ENCODE measurements around the gene BBS9.

DNA sequence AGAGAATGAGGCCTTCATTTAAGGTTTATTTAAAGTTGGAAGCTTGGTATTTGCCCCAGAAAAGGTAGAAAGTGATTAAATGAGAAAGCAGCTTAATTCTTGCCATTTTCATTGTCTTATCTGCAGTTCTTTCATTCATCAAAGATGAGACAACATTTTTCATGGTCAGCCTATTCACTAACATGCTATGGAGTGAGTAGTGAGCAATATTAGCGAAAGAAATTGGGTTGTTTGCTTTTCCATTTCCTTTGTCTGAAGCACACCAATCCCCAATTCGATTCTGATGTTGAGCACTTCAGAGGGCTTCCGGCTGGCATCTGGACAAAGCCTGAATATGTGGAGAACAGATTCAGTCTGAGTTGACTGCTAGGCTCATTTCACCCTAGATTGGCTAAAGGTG is 317.2 kb downstream of the BBS9 start:
- TF ChIP-seq, protein P1, sequence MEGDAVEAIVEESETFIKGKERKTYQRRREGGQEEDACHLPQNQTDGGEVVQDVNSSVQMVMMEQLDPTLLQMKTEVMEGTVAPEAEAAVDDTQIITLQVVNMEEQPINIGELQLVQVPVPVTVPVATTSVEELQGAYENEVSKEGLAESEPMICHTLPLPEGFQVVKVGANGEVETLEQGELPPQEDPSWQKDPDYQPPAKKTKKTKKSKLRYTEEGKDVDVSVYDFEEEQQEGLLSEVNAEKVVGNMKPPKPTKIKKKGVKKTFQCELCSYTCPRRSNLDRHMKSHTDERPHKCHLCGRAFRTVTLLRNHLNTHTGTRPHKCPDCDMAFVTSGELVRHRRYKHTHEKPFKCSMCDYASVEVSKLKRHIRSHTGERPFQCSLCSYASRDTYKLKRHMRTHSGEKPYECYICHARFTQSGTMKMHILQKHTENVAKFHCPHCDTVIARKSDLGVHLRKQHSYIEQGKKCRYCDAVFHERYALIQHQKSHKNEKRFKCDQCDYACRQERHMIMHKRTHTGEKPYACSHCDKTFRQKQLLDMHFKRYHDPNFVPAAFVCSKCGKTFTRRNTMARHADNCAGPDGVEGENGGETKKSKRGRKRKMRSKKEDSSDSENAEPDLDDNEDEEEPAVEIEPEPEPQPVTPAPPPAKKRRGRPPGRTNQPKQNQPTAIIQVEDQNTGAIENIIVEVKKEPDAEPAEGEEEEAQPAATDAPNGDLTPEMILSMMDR (conservative IDR thresholded peaks at IDR 0.05; ENCODE audit: low read depth, low read length), result no peak
- TF ChIP-seq CEBPB (IDR thresholded peaks at IDR 0.05; ENCODE audit: low read depth, low read length) (no peak), POLR2A (IDR thresholded peaks at IDR 0.05; ENCODE audit: low read depth, low read length) (no peak), SMC3 (IDR thresholded peaks at IDR 0.05; ENCODE audit: low read depth, low read length) (no peak), MXI1 (IDR thresholded peaks at IDR 0.05; ENCODE audit: borderline replicate concordance, low read depth, low read length) (no peak), RFX5 (IDR thresholded peaks at IDR 0.05; ENCODE audit: low read depth, low read length) (no peak), RCOR1 (IDR thresholded peaks at IDR 0.05; ENCODE audit: insufficient replicate concordance, low read length) (no peak), RAD21 (IDR thresholded peaks at IDR 0.05; ENCODE audit: low read length) (no peak), MAZ (IDR thresholded peaks at IDR 0.05; ENCODE audit: borderline replicate concordance, low read depth, low read length) (no peak), NFE2L2 (IDR thresholded peaks at IDR 0.05; ENCODE audit: low read depth, low read length) (no peak), BHLHE40 (IDR thresholded peaks at IDR 0.05; ENCODE audit: low read depth, low read length) (no peak)
- TF ChIP-seq, protein P2, sequence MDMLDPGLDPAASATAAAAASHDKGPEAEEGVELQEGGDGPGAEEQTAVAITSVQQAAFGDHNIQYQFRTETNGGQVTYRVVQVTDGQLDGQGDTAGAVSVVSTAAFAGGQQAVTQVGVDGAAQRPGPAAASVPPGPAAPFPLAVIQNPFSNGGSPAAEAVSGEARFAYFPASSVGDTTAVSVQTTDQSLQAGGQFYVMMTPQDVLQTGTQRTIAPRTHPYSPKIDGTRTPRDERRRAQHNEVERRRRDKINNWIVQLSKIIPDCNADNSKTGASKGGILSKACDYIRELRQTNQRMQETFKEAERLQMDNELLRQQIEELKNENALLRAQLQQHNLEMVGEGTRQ (IDR thresholded peaks at IDR 0.05; ENCODE audit: low read depth, low read length), result no peak
- TF ChIP-seq, protein P3, sequence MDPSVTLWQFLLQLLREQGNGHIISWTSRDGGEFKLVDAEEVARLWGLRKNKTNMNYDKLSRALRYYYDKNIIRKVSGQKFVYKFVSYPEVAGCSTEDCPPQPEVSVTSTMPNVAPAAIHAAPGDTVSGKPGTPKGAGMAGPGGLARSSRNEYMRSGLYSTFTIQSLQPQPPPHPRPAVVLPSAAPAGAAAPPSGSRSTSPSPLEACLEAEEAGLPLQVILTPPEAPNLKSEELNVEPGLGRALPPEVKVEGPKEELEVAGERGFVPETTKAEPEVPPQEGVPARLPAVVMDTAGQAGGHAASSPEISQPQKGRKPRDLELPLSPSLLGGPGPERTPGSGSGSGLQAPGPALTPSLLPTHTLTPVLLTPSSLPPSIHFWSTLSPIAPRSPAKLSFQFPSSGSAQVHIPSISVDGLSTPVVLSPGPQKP (IDR thresholded peaks at IDR 0.05; ENCODE audit: borderline replicate concordance, low read depth, low read length), result no peak
